Smooth muscle cell (in vitro differentiated cells): Measurements from ENCODE around the gene SLC27A4. TPM values are rescaled to one million over a fixed set of nuclear protein-coding genes. Genes with fewer than 3 reads are reported as not detected.

Source experiments
- DNase-seq: peaks from one replicate; lab custom pipeline; 2025; ENCODE audit not compliant: unreplicated experiment; lab: John Stamatoyannopoulos, UW
- H2AFZ ChIP-seq: fragments of 200-600 bp; sonication (generic); 2 replicates; pipeline ENCODE4 v1.6.0; 2016; ENCODE audit warnings: antibody characterized with exemption, low read depth, mild to moderate bottlenecking
- H3F3A ChIP-seq: fragments of 200-600 bp; sonication (generic); 2 replicates; pipeline ENCODE4 v1.6.0; 2017; ENCODE audit warnings: antibody characterized with exemption, low read depth
- H3K27ac ChIP-seq: fragments of 200-600 bp; sonication (generic); 2 replicates; pipeline ENCODE4 v1.5.1; 2016; ENCODE audit warnings: low read depth, mild to moderate bottlenecking
- H3K27me3 ChIP-seq: fragments of 200-600 bp; sonication (generic); 2 replicates; pipeline ENCODE4 v1.6.1; 2016; ENCODE audit warnings: low read depth, mild to moderate bottlenecking
- H3K36me3 ChIP-seq: fragments of 200-600 bp; sonication (generic); 2 replicates; pipeline ENCODE4 v1.5.1; 2016; ENCODE audit warnings: low read depth
- H3K4me1 ChIP-seq: fragments of 200-600 bp; sonication (generic); 2 replicates; pipeline ENCODE4 v1.5.1; 2016; ENCODE audit warnings: low read depth
- H3K4me2 ChIP-seq: fragments of 200-600 bp; sonication (generic); 2 replicates; pipeline ENCODE4 v1.6.0; 2016; ENCODE audit warnings: mild to moderate bottlenecking
- H3K4me3 ChIP-seq: fragments of 200-600 bp; sonication (generic); 2 replicates; pipeline ENCODE4 v1.5.1; 2016; ENCODE audit warnings: mild to moderate bottlenecking
- H3K79me2 ChIP-seq: fragments of 200-600 bp; sonication (generic); 2 replicates; pipeline ENCODE4 v1.6.0; 2016; ENCODE audit warnings: low read depth, mild to moderate bottlenecking
- H3K9ac ChIP-seq: fragments of 200-600 bp; sonication (generic); 2 replicates; pipeline ENCODE4 v1.6.0; 2016; ENCODE audit warnings: low read depth
- H3K9me3 ChIP-seq: fragments of 200-600 bp; sonication (generic); replicated peaks from 2 replicates; pipeline ENCODE4 v1.5.1; 2016; ENCODE audit warnings: low read depth
- H4K20me1 ChIP-seq: fragments of 200-600 bp; sonication (generic); 2 replicates; pipeline ENCODE4 v1.6.0; 2016; ENCODE audit warnings: low read depth
- WGBS: methylation state at CpG from one replicate; pipeline ENCODE4 v1.1.7; 2016; ENCODE audit warnings: low lambda C conversion rate; 5-methylcytosine and 5-hydroxymethylcytosine counted together
- polyA plus RNA-seq: library from polyadenylated mRNA; unstranded; fragments of >200 nt; fragmentation: Nextera tagmentation; extraction: Ambion mirVana; gene quantifications from 2 replicates; pipeline ENCODE4 v1.2.1, GENCODE V29; 2016
- total RNA-seq: library from RNA; depleted of rRNA; stranded (reverse); fragments of >200 nt; gene quantifications from 2 replicates; pipeline ENCODE4 v1.2.3, GENCODE V29; 2014
- TF ChIP-seq, protein P1 (sequence below): fragments of 200-600 bp; sonication (generic); IDR thresholded peaks from 2 replicates; pipeline ENCODE4 v1.5.1; 2017; ENCODE audit warnings: borderline replicate concordance, mild to moderate bottlenecking, antibody characterized with exemption; ENCODE audit not compliant: insufficient read depth, poor library complexity, severe bottlenecking

SLC27A4 gene
- total and polyA plus RNA-seq, 2 experiments from 2014 or later: 10.3 to 10.4 TPM

DNA sequence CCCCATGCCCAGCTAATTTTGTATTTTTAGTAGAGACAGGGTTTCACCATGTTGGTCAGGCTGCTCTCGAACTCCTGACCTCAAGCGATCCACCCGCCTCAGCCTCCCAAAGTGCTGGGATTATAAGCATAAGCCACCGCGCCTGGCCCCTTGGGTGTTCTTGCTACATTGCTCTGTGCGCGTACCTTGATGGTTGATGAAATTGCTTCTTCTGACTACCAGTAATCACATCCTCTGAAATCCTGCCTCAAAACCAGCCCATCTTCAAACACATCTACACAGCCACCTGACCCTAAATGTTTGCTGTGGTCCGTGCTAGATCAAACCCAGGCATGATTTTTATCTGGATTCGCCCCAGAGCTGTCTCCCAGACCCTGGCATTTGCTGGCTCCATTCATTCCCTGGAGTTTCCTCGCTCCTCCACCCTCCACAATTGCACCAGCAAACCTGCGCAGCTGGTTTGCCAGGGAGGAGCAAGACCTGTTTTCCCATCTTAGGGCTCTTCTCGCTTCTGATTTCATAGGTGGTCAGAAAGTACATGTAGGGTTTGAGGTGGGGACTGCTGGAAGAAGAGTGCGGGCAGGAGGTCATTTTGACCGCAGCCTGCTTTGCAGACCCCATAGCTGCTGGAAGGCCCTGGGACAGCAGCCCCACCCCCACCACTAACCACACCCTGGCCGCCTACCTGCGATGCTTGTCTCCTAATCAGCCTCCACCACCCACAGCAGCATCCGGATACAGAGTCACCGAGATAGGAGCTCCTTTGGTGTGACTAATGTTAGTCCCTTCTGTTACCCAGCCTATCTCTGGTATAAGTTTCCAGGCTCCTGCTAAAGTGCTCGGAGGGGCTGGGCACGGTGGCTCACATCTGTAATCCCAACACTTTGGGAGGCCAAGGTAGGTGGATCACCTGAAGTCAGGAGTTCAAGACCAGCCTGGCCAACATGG lies 41.5 kb upstream of the SLC27A4 start:
- Histone ChIP-seq H3K36me3 (no peaks in the 10 kb centered on the region), H3K4me2 (no peak overlapping the region), H3K79me2 (no peaks in the 10 kb centered on the region), H4K20me1 (no peaks in the 10 kb centered on the region), H3K4me3 (no peak overlapping the region), H3K4me1 (no peaks in the 10 kb centered on the region), H3K27ac (no peak overlapping the region), H3K9me3 (no peaks in the 10 kb centered on the region), H3F3A (peaks cover 1% of the 10 kb centered on the region), H3K27me3 (no peaks in the 10 kb centered on the region), H3K9ac (no peak overlapping the region), H2AFZ (no peak overlapping the region)
- no peak for DNase-seq
- WGBS: 75% methylated on average over 20 of the region's 20 CpGs
- TF ChIP-seq, protein P1, sequence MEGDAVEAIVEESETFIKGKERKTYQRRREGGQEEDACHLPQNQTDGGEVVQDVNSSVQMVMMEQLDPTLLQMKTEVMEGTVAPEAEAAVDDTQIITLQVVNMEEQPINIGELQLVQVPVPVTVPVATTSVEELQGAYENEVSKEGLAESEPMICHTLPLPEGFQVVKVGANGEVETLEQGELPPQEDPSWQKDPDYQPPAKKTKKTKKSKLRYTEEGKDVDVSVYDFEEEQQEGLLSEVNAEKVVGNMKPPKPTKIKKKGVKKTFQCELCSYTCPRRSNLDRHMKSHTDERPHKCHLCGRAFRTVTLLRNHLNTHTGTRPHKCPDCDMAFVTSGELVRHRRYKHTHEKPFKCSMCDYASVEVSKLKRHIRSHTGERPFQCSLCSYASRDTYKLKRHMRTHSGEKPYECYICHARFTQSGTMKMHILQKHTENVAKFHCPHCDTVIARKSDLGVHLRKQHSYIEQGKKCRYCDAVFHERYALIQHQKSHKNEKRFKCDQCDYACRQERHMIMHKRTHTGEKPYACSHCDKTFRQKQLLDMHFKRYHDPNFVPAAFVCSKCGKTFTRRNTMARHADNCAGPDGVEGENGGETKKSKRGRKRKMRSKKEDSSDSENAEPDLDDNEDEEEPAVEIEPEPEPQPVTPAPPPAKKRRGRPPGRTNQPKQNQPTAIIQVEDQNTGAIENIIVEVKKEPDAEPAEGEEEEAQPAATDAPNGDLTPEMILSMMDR: no peak

- no peaks in the 10 kb centered on the region for H3K79me2 ChIP-seq
- no peak overlapping the region for H3K4me2 ChIP-seq
- H3K36me3 ChIP-seq: no peaks in the 10 kb centered on the region
- H3K9ac ChIP-seq: no peak overlapping the region
- peaks cover 3% of the 10 kb centered on the region for H3K4me1 ChIP-seq
- H3K27ac ChIP-seq: no peak overlapping the region
- H4K20me1 ChIP-seq: peaks cover 3% of the 10 kb centered on the region
- 93% methylated on average over 9 of the region's 9 CpGs for whole genome bisulfite sequencing
- no peaks in the 10 kb centered on the region for H3K9me3 ChIP-seq
- H3K27me3 ChIP-seq: no peaks in the 10 kb centered on the region
- no peak for DNase-seq
- no peak overlapping the region for H3K4me3 ChIP-seq
- peaks cover 13% of the 10 kb centered on the region for H3F3A ChIP-seq
- TF ChIP-seq, protein P1: no peak
- no peak overlapping the region for H2AFZ ChIP-seq
These were observed 36.0 kb upstream of the SLC27A4 start for GRCh38 chr9:128304136-128304970.

- Histone ChIP-seq H3K27me3 (no peaks in the 10 kb centered on the region), H3K4me1 (peaks cover 3% of the 10 kb centered on the region), H3K79me2 (no peaks in the 10 kb centered on the region), H3K4me2 (no peak overlapping the region), H3K9ac (no peak overlapping the region), H4K20me1 (peaks cover 3% of the 10 kb centered on the region), H3K4me3 (no peak overlapping the region), H3K36me3 (no peaks in the 10 kb centered on the region), H2AFZ (no peak overlapping the region), H3F3A (peaks cover 13% of the 10 kb centered on the region), H3K9me3 (no peaks in the 10 kb centered on the region), H3K27ac (no peak overlapping the region)
- no peak for DNase-seq
- TF ChIP-seq, protein P1: no peak
- WGBS: 63% methylated on average over 5 of the region's 5 CpGs
These were observed 35.4 kb upstream of the SLC27A4 start for GRCh38 chr9:128304971-128305288.
